Vagina (tissue), 2 donors: Measurements from ENCODE around the gene TSC1. TPM values are rescaled to one million over a fixed set of nuclear protein-coding genes. Genes with fewer than 3 reads are reported as not detected.

Experiments used
- DNase-seq, 2 donors: peaks; one replicate each; pipeline ENCODE4 v3.0.0-alpha.2; 2017; ENCODE audit errors: extremely low spot score in 2 of 2
- H3K27ac ChIP-seq: fragments of 200-600 bp; sonication (generic); one replicate; pipeline ENCODE4 v1.5.1; 2019
- H3K27me3 ChIP-seq: fragments of 200-600 bp; sonication (generic); one replicate; pipeline ENCODE4 v1.5.1; 2019
- H3K36me3 ChIP-seq, 2 donors: fragments of 200-600 bp; sonication (generic); one replicate each; pipeline ENCODE4 v1.5.1; 2017 to 2019
- H3K4me1 ChIP-seq: fragments of 200-600 bp; sonication (generic); one replicate; pipeline ENCODE4 v1.5.1; 2019
- H3K4me3 ChIP-seq, 2 donors: fragments of 200-600 bp; sonication (generic); 1 replicate in 1 of 2; 2 replicates in 1 of 2; pipeline ENCODE4 v1.5.1; 2016 to 2019
- H3K9me3 ChIP-seq: fragments of 200-600 bp; sonication (generic); one replicate; pipeline ENCODE4 v1.5.1; 2019
- POLR2A ChIP-seq, 2 donors: fragments of 450-650 bp; IDR thresholded peaks; one replicate each; pipeline ENCODE4 v1.6.1; 2017; ENCODE audit warnings: antibody characterized with exemption in 2 of 2, mild to moderate bottlenecking in 2 of 2, moderate library complexity in 2 of 2
- POLR2AphosphoS5 ChIP-seq, 2 donors: sonication (generic); formaldehyde crosslinking; IDR thresholded peaks; one replicate each; pipeline ENCODE4 v1.9.0; 2017; ENCODE audit warnings: antibody characterized with exemption in 2 of 2, mild to moderate bottlenecking in 2 of 2, low read depth in 1 of 2; ENCODE audit not compliant: insufficient read depth in 1 of 2
- intact Hi-C: fragments of 100-400 bp; cut with DNase I; formaldehyde crosslinking; loops from one replicate; pipeline ENCODE4 v1.15.1; 2023
- total RNA-seq: library from RNA; depleted of rRNA; stranded (reverse); fragments of >200 nt; gene quantifications from one replicate; pipeline ENCODE4 v1.2.3, GENCODE V29; 2016
- TF ChIP-seq, protein P1 (sequence below), 3 experiments: fragments of 450-650 bp in 2 of 3; fragments of 200-600 bp in 1 of 3; sonication (generic) in 1 of 3; IDR thresholded peaks; one replicate each; pipeline ENCODE4 v1.5.1; 2017 to 2019; ENCODE audit warnings: antibody characterized with exemption in 3 of 3, mild to moderate bottlenecking in 2 of 3, moderate library complexity in 2 of 3

TSC1 gene
- total RNA-seq, 1 donor from 2014 or later = 56.2 TPM

GRCh38 chr9:132879457-132880323, 64.7 kb downstream of the TSC1 start:
- intact Hi-C loops = loop anchor here (10.0 kb wide), 1 partner anchor 205 kb away; the partner anchor contains the start of gene GTF3C4
- DNase-seq = no peak
- peaks cover 14% of the 10 kb centered on the region for H3K4me1 ChIP-seq
- H3K27ac ChIP-seq = peak overlapping the region; percentile 91
- H3K27me3 ChIP-seq = no peaks in the 10 kb centered on the region
- peak overlapping the region; percentile 80 to 98 for H3K4me3 ChIP-seq
- no peaks in the 10 kb centered on the region for H3K36me3 ChIP-seq
- TF ChIP-seq, protein P1, sequence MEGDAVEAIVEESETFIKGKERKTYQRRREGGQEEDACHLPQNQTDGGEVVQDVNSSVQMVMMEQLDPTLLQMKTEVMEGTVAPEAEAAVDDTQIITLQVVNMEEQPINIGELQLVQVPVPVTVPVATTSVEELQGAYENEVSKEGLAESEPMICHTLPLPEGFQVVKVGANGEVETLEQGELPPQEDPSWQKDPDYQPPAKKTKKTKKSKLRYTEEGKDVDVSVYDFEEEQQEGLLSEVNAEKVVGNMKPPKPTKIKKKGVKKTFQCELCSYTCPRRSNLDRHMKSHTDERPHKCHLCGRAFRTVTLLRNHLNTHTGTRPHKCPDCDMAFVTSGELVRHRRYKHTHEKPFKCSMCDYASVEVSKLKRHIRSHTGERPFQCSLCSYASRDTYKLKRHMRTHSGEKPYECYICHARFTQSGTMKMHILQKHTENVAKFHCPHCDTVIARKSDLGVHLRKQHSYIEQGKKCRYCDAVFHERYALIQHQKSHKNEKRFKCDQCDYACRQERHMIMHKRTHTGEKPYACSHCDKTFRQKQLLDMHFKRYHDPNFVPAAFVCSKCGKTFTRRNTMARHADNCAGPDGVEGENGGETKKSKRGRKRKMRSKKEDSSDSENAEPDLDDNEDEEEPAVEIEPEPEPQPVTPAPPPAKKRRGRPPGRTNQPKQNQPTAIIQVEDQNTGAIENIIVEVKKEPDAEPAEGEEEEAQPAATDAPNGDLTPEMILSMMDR (IDR thresholded peaks at IDR 0.05) = no peak
- H3K9me3 ChIP-seq = no peaks in the 10 kb centered on the region

- peak within 1 kb of the TSS; percentile 91 for H3K27ac ChIP-seq
- peaks cover 14% of the 10 kb centered on the region for H3K4me1 ChIP-seq
- no peaks in the 10 kb centered on the region for H3K36me3 ChIP-seq
- TF ChIP-seq, protein P1 (IDR thresholded peaks at IDR 0.05) = no peak
- TF ChIP-seq POLR2A (IDR thresholded peaks at IDR 0.05) (no peak), POLR2AphosphoS5 (IDR thresholded peaks at IDR 0.05; ENCODE audit: insufficient read depth in 1 of 2, low read depth in 1 of 2) (peak in 1 of 2 donors; percentile 63)
- intact Hi-C loops = loop anchor here (10.0 kb wide), 1 partner anchor 204 kb away; the partner anchor contains the start of gene GTF3C4
- no peak for DNase-seq
- H3K27me3 ChIP-seq = no peaks in the 10 kb centered on the region
- peak within 1 kb of the TSS; percentile 80 to 98 for H3K4me3 ChIP-seq
- no peaks in the 10 kb centered on the region for H3K9me3 ChIP-seq
Measured at GRCh38 chr9:132878695-132879456, 65.5 kb downstream of the TSC1 start, which contains the start of gene SPACA9. Gene SPACA9, plus strand, starts transcription at chr9:132878898. Its CDS starts 5,050 bp downstream, at chr9:132883948.

DNA sequence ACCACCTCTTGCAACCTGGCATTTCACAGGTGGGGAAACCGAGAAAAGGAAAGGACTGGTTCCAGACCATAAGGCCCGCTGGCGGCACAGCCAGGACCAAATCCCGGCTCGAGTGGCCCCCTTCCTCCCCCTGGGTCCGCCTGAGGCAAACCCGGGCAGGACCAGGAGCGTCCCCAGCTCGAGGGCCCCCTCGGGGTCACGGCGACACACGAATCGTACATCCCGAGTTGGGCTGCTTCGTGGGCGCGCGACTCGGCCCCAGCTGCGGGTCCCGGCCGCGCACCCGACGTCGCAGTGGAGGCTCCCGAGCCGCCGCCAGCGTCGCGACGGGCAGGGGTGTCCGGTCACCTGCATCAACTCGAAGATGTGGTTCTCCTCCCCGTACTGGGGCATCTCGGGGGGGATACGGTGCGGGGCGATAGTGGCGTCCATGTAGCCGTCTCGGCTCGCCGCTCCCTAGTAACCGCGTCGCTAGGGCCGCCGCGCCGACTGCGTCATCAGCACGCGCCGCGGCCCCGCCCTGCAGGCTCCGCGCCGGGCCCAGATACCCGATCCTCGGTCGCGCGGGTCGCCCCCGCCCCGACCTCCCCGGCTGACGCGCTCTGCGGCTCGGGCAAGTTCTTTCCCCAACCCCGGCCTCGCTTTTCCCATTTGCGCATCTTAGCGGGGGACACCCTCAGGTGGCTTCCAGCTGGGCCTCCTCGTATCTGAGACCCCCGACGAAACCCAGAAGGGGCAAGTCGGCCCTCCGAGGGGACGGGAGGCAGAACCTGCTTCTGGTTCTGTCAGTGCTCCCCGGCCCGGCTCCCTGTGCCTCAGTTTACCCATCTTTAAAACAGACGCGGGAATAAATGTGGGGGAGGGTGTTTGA, 66.4 kb downstream of the TSC1 start, which contains the start of gene AK8:
Gene AK8, minus strand, starts transcription at position 461 of the 871 bp plus-strand sequence. Its CDS starts 29 bp downstream, at position 432.
- intact Hi-C loops = loop anchor here (10.0 kb wide), 1 partner anchor 203 kb away; the partner anchor contains the start of gene GTF3C4
- Histone ChIP-seq H3K27ac (peak within 1 kb of the TSS; percentile 91), H3K36me3 (no peaks in the 10 kb centered on the region), H3K4me1 (peaks cover 14% of the 10 kb centered on the region), H3K4me3 (peak within 1 kb of the TSS; percentile 80 to 98), H3K9me3 (no peaks in the 10 kb centered on the region), H3K27me3 (no peaks in the 10 kb centered on the region)
- TF ChIP-seq POLR2A (IDR thresholded peaks at IDR 0.05) = peak in 1 of 2 donors; percentile 10
- TF ChIP-seq POLR2AphosphoS5 (IDR thresholded peaks at IDR 0.05; ENCODE audit: insufficient read depth in 1 of 2, low read depth in 1 of 2) = no peak
- no peak for DNase-seq

GRCh38 chr9:132877458-132877823, 67.0 kb downstream of the TSC1 start:
- intact Hi-C loops = loop anchor here (10.0 kb wide), 1 partner anchor 203 kb away; the partner anchor contains the start of gene GTF3C4

More at GRCh38 chr9:132877458-132877823, 67.0 kb downstream of the TSC1 start:
- Histone ChIP-seq H3K27me3 (no peaks in the 10 kb centered on the region), H3K4me1 (peaks cover 14% of the 10 kb centered on the region), H3K9me3 (no peaks in the 10 kb centered on the region), H3K27ac (no peak overlapping the region), H3K36me3 (no peaks in the 10 kb centered on the region), H3K4me3 (peak overlapping the region; percentile 80 to 98)
- no peak for DNase-seq
- TF ChIP-seq POLR2A (IDR thresholded peaks at IDR 0.05) (no peak), POLR2AphosphoS5 (IDR thresholded peaks at IDR 0.05; ENCODE audit: insufficient read depth in 1 of 2, low read depth in 1 of 2) (no peak)
- TF ChIP-seq, protein P1 (IDR thresholded peaks at IDR 0.05) = no peak
